VCaP (cell line): ENCODE results near the gene FZD7.

Experiments used
- H3K27ac ChIP-seq: fragments of 450-650 bp; 2 replicates; pipeline ENCODE4 v1.5.1; 2017
- CTCF ChIP-seq: fragments of 450-650 bp; conservative IDR thresholded peaks from 2 replicates; pipeline ENCODE4 v1.5.1; 2017; ENCODE audit warnings: mild to moderate bottlenecking, moderate library complexity

Gene FZD7

DNA sequence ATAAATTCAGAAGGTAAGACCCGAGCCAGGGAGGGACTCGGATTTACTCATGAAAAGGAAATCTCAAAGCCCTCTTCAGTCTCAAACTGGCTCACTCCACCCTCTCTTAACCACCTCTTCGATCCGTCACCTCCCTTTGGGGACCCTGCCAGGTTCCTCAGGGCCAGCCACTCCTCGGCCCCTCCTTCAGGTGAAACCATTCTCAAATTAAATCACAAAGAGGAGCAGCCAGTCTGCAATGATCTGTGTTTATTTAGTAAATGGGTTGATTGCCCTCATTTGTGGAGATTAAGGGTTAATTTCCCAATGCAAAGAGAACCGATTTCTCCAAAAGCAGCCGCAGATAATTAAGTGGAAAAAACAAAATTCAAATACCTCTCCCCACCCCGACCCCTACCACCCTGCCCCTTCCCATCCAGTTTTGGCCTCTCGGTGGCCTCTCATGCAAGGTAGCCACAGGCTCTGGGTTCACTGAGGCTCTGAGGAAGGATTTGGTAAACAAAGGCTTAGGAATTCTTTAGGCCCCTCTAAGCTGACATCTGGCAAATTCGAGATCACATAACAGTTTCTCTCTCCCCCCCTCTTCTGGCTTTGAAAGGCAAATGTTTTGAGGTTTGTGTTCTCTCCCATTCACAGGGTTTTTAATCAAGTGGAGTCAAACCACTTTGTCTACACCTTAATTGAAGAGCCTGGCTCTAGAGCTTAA is 10.3 kb upstream of the FZD7 start:
- TF ChIP-seq CTCF: no peak
- H3K27ac ChIP-seq: no peak overlapping the region

- no peak overlapping the region for H3K27ac ChIP-seq
- no peak for TF ChIP-seq CTCF
Observed at GRCh38 chr2:202023904-202024266, 9.8 kb upstream of the FZD7 start.

DNA sequence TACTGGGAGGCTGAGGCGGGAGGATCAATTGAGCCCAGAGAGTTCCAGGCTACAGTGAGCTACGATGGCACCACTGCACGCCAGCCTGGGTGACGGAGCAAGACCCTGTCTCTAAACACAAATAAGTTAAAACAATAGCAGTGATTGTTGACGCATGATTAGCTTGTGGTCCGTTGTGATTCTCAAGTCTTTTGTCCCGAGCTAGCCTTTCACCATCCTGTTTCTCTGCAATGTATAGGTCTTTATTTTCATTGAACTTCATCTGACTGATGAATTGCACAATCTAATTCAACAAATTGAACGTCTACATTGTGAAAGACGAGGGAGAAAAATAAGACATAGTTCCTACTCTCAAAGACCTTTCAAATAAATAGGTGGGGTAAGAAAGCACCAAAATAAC is 8.8 kb upstream of the FZD7 start:
- no peak overlapping the region for H3K27ac ChIP-seq
- no peak for TF ChIP-seq CTCF

- TF ChIP-seq CTCF: no peak
Observed at GRCh38 chr2:202025816-202026215, 7.8 kb upstream of the FZD7 start.

DNA sequence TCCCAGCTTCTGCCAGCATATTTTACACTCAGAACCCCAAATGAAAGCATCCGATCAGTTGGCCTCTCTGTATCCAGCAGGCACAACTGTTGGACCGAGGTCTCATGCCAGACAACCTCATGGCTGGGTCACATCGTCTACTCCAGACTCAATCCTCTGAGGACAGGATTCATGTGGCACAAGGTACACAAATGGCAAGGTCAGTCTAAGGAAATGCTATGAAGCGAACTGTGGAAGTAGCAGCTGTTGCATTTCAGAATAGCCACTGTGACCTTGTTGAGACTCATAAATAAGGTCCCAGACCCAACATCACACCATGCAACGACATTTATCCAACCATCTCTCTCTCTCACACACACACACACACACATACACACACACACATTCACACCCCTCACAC is 7.1 kb upstream of the FZD7 start:
- TF ChIP-seq CTCF: no peak
- no peak overlapping the region for H3K27ac ChIP-seq

More at GRCh38 chr2:202025816-202026215, 7.8 kb upstream of the FZD7 start:
- H3K27ac ChIP-seq: no peak overlapping the region

- TF ChIP-seq CTCF: no peak
- H3K27ac ChIP-seq: no peak overlapping the region
Observed at GRCh38 chr2:202030691-202031090, 3.0 kb upstream of the FZD7 start.

DNA sequence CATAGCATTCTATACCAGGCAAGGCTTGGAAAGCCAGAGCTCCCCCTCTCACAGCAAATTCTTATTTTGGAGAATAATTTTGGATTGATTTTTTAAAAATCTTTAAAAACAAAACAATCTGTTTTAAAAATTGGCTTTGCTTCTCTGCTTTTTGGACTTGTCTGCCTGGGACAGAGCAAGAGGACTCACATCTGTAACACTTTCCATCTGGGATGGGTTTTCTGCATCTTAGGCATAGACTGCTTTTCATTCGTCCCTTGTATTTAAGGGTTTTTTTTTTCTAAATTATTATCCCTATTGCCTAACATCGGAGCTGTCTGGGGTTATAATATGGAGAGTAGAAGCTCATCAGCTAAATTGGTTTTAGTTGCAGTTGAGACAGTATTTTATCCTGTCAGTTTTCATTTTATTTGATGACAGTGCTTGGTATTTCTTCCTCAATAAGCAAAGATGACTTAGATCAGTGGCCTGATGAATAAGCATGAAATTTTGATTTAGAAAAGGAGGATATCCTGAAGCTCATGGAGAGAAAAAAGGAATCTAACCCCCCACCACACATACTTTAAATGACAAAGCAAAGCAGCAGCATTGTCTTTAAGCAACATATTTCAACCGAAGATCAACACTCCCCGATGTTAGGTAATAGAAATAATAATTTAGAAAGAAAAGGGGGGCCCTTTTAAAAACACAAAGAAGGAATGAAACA is 2.3 kb upstream of the FZD7 start:
- no peak for TF ChIP-seq CTCF
- H3K27ac ChIP-seq: no peak overlapping the region
